Gastrocnemius medialis (tissue), 4 donors: ENCODE results near the gene DCAF6.

ENCODE experiments used
- CTCF ChIP-seq, 5 experiments: fragments of 450-650 bp in 3 of 5; fragments of 200-600 bp in 2 of 5; sonication (generic) in 2 of 5; IDR thresholded peaks in 4 of 5; conservative IDR thresholded peaks in 1 of 5; 1 replicate in 4 of 5; 2 replicates in 1 of 5; pipeline ENCODE4 v1.5.1; 2016 to 2019; ENCODE audit warnings: antibody characterized with exemption in 5 of 5, mild to moderate bottlenecking in 3 of 5, moderate library complexity in 3 of 5
- POLR2A ChIP-seq, 2 donors: fragments of 450-650 bp; IDR thresholded peaks; one replicate each; pipeline ENCODE4 v1.6.1; 2017; ENCODE audit warnings: antibody characterized with exemption in 2 of 2, mild to moderate bottlenecking in 2 of 2, moderate library complexity in 2 of 2

- no peak for TF ChIP-seq POLR2A (IDR thresholded peaks at IDR 0.05)
- no peak for TF ChIP-seq CTCF (IDR thresholded peaks at IDR 0.05 in 4 of 5, conservative IDR thresholded peaks at IDR 0.05 in 1 of 5)
Measured at GRCh38 chr1:167928457-167928852, 8.0 kb upstream of the DCAF6 start.
